Tibial nerve (tissue), 4 donors: ENCODE results near the gene IL17A.

Source experiments
- CTCF ChIP-seq, 5 experiments: fragments of 200-600 bp in 3 of 5; fragments of 450-650 bp in 2 of 5; sonication (generic) in 3 of 5; IDR thresholded peaks; one replicate each; pipeline ENCODE4 v1.5.1; 2016 to 2019; ENCODE audit warnings: antibody characterized with exemption in 5 of 5, mild to moderate bottlenecking in 3 of 5, moderate library complexity in 2 of 5
- EP300 ChIP-seq, 2 donors: sonication (generic); formaldehyde crosslinking; IDR thresholded peaks; one replicate each; pipeline ENCODE4 v1.6.1; 2017; ENCODE audit warnings: antibody characterized with exemption in 2 of 2, mild to moderate bottlenecking in 1 of 2
- POLR2A ChIP-seq, 2 donors: fragments of 450-650 bp; IDR thresholded peaks; one replicate each; pipeline ENCODE4 v1.6.1; 2017; ENCODE audit warnings: antibody characterized with exemption in 2 of 2, mild to moderate bottlenecking in 2 of 2, moderate library complexity in 2 of 2

- TF ChIP-seq CTCF (IDR thresholded peaks at IDR 0.05) (no peak), EP300 (IDR thresholded peaks at IDR 0.05) (no peak), POLR2A (IDR thresholded peaks at IDR 0.05) (no peak)
These were observed 30.2 kb upstream of the IL17A start for GRCh38 chr6:52155791-52156576.
